GM12872 (cell line): ENCODE measurements around the gene KMT2C.

Experiments used
- TF ChIP-seq, protein P1 (sequence below): IDR thresholded peaks from 3 replicates; pipeline ENCODE4 v1.5.1; 2011; ENCODE audit warnings: low read depth, mild to moderate bottlenecking, low read length, moderate library complexity; ENCODE audit not compliant: insufficient read depth

Gene KMT2C

DNA sequence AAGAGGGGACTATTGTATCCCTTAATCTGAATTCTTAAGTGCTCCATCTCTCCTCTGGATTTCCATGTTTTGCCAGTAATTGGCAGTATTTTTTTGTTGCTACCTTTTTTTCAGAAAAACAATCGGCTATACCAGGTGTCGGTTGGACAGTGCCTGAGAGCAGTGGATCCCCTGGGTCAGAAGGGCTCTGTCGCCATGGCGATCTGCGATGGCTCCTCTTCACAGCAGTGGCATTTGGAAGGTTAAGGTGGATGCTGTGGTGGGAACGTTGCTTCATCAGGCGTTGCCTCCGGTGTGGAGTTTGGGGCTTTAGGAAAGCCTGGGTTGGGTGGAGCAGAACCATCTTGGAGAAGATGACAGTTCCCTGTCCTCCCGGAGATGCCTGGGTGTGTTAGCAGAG, 314.4 kb downstream of the KMT2C start:
- TF ChIP-seq, protein P1, sequence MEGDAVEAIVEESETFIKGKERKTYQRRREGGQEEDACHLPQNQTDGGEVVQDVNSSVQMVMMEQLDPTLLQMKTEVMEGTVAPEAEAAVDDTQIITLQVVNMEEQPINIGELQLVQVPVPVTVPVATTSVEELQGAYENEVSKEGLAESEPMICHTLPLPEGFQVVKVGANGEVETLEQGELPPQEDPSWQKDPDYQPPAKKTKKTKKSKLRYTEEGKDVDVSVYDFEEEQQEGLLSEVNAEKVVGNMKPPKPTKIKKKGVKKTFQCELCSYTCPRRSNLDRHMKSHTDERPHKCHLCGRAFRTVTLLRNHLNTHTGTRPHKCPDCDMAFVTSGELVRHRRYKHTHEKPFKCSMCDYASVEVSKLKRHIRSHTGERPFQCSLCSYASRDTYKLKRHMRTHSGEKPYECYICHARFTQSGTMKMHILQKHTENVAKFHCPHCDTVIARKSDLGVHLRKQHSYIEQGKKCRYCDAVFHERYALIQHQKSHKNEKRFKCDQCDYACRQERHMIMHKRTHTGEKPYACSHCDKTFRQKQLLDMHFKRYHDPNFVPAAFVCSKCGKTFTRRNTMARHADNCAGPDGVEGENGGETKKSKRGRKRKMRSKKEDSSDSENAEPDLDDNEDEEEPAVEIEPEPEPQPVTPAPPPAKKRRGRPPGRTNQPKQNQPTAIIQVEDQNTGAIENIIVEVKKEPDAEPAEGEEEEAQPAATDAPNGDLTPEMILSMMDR = no peak

DNA sequence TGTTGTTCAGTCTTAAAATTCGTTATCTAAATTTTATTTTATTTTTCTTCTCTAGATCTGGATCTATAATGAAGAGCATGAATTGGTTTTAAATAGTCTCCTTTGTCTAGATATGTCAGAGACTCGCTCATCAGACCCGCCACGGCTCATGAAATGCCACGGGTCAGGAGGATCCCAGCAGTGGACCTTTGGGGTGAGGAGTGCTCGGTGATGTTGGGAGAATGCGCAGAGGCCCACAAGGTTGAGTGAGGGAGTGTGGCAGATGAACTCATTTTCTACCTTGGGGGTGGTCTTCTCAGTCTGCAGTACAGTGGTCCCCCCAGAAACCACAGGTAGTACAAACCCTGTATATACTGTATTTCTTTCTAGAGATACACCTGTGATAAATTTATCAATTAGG, 315.0 kb downstream of the KMT2C start:
- TF ChIP-seq, protein P1 = no peak

DNA sequence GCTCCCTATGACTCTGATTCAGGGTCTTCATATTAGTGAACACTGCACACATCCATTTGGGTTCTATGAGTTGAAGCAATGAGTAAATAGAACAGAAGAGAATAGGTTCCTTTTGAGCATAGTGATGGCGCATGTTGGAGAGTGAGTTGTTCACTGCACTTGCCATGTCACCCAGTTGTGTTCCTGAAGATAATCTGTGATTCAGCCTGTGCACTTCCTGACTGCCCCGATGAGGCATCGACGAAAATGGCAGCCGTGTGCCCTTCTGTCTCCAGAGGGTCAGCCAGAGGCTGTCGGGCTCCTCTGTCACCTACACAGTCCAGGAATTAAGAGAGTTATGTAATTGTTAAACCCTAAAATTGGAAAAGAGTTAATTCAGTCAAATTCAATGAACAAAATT, 315.6 kb downstream of the KMT2C start:
- TF ChIP-seq, protein P1 = no peak

DNA sequence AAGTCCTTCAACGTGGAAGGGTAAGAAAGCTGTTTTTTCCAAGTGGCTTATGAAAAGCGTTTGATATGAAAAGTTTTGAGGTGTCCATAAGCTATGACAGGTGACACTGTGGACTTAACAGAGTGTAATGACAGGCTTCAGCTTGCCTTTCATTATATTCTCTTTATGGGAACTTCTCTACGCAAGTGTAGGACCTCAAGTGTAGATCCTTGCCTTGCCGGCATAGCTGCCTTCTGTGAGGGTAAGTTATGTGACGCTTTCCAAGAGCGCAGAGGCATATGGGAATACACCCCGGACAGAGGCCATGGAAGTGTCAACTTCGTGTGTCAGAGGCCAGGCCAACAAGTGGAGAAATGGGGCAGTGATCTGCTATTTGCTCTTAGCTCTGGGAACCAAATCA, 318.4 kb downstream of the KMT2C start:
- TF ChIP-seq, protein P1 = no peak

DNA sequence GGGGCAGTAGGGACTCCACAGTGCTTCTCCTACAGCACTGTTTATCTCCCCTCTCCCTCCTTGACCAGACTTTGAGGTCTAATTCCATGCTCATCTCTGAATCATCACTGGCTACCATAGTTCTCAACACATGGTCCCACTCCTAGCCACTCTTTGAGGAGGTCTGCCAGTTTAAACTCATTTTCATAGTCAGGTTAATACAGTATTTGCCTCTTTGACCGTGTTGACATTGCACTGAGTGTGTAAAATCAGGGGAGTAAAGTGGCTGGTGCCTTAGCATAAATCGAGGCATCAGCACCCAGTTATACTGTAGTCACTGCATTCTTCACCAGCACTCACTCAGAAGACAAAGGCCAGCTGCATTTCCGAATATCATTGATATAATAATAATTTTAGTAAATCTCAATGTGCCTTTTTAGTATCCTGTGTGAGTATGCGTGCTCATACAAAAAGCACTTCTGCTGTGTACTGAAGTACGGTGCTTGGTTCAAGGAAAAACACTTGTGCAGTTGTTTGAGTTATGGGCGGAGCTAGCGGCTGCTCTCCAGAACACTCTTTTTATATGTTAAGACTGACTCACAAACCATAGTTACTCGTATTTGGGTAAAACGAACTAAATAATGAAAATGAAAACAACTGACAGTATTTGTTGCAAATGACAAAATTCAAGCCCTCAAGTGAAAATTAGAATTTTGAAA, 320.6 kb downstream of the KMT2C start:
- TF ChIP-seq, protein P1 = no peak

DNA sequence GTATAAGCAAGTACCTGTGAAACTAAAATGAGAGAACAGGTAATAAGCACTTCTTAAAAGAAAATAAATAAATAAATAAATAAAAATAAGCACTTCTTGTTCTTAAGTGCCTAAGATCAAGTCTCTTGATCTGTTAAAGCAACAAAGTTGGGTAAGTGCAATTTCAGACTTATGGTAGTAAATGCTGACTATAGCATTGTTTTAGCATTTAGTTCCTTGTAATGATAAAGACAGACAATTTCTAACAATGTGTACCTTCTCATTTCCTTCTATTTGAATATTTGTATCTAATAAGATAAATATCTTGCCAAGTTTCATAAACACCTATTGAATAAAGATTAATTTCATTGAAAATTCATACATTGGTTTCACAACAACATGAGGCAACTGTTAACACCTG, 323.0 kb downstream of the KMT2C start:
- TF ChIP-seq, protein P1 = no peak

DNA sequence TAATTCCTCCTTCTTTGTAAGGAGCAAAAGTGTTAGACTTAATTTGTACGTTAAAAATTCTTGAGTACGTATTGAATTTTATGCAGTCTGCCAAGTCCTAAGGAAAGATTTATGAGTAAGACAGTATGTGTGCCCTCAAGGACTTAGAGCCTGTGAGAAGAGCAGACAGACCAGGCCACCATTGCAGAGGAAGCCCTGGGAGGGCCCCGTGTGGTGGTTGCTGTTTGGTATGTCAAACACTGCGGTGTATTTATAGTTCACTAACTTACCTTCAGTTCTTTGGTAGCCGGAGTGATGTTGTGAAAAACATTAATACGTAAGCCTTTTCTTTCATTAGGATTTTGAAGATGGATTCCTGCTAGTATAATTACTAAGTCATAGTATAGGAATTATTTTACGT, 327.4 kb downstream of the KMT2C start:
- TF ChIP-seq, protein P1 = no peak
